Suprapubic skin (tissue), 4 donors: ENCODE measurements around the gene WWC2. TPM values are rescaled to one million over a fixed set of nuclear protein-coding genes. Genes with fewer than 3 reads are reported as not detected.

Experiments used
- DNase-seq, 2 donors: peaks; one replicate each; pipeline ENCODE4 v3.0.0-alpha.2; 2019; ENCODE audit warnings: low spot score in 2 of 2
- H3K27ac ChIP-seq: fragments of 200-600 bp; sonication (generic); one replicate; pipeline ENCODE4 v1.5.1; 2019
- H3K27me3 ChIP-seq: fragments of 200-600 bp; sonication (generic); one replicate; pipeline ENCODE4 v1.5.1; 2019
- H3K36me3 ChIP-seq: fragments of 200-600 bp; sonication (generic); one replicate; pipeline ENCODE4 v1.5.1; 2019
- H3K4me1 ChIP-seq: fragments of 200-600 bp; sonication (generic); one replicate; pipeline ENCODE4 v1.5.1; 2019
- H3K4me3 ChIP-seq: fragments of 200-600 bp; sonication (generic); one replicate; pipeline ENCODE4 v1.5.1; 2019; ENCODE audit warnings: mild to moderate bottlenecking
- H3K9me3 ChIP-seq: fragments of 200-600 bp; sonication (generic); one replicate; pipeline ENCODE4 v1.5.1; 2019
- EP300 ChIP-seq: sonication (generic); formaldehyde crosslinking; IDR thresholded peaks from one replicate; pipeline ENCODE4 v1.6.1; 2017; ENCODE audit warnings: antibody characterized with exemption
- POLR2A ChIP-seq, 2 donors: fragments of 450-650 bp; IDR thresholded peaks; one replicate each; pipeline ENCODE4 v1.6.1; 2017; ENCODE audit warnings: antibody characterized with exemption in 2 of 2, mild to moderate bottlenecking in 2 of 2, moderate library complexity in 2 of 2
- POLR2AphosphoS5 ChIP-seq, 3 donors: sonication (generic); formaldehyde crosslinking; IDR thresholded peaks; one replicate each; pipeline ENCODE4 v1.6.1; 2017; ENCODE audit warnings: antibody characterized with exemption in 3 of 3
- WGBS: methylation state at CpG from one replicate; pipeline ENCODE4 v1.1.5; 2018; 5-methylcytosine and 5-hydroxymethylcytosine counted together
- total RNA-seq, 4 donors: library from RNA; depleted of rRNA; stranded (reverse); fragments of >200 nt; gene quantifications; one replicate each; pipeline ENCODE4 v1.1.0, GENCODE V29; 2016
- TF ChIP-seq, protein P1 (sequence below), 2 donors: fragments of 200-600 bp in 1 of 2; fragments of 450-650 bp in 1 of 2; sonication (generic) in 1 of 2; IDR thresholded peaks; one replicate each; pipeline ENCODE4 v1.5.1; 2016 to 2019; ENCODE audit warnings: antibody characterized with exemption in 2 of 2, mild to moderate bottlenecking in 1 of 2, moderate library complexity in 1 of 2

Gene WWC2
- total RNA-seq, 4 donors from 2014 or later, result 9.2 to 30.4 (median 15.2) TPM

- WGBS, result 94% methylated on average over 5 of the region's 5 CpGs
- no peak overlapping the region for H3K4me3 ChIP-seq
- no peak overlapping the region for H3K27ac ChIP-seq
- H3K36me3 ChIP-seq, result no peaks in the 10 kb centered on the region
- H3K9me3 ChIP-seq, result no peaks in the 10 kb centered on the region
- H3K27me3 ChIP-seq, result no peaks in the 10 kb centered on the region
- TF ChIP-seq, protein P1, sequence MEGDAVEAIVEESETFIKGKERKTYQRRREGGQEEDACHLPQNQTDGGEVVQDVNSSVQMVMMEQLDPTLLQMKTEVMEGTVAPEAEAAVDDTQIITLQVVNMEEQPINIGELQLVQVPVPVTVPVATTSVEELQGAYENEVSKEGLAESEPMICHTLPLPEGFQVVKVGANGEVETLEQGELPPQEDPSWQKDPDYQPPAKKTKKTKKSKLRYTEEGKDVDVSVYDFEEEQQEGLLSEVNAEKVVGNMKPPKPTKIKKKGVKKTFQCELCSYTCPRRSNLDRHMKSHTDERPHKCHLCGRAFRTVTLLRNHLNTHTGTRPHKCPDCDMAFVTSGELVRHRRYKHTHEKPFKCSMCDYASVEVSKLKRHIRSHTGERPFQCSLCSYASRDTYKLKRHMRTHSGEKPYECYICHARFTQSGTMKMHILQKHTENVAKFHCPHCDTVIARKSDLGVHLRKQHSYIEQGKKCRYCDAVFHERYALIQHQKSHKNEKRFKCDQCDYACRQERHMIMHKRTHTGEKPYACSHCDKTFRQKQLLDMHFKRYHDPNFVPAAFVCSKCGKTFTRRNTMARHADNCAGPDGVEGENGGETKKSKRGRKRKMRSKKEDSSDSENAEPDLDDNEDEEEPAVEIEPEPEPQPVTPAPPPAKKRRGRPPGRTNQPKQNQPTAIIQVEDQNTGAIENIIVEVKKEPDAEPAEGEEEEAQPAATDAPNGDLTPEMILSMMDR (IDR thresholded peaks at IDR 0.05), result no peak
- TF ChIP-seq POLR2AphosphoS5 (IDR thresholded peaks at IDR 0.05) (no peak), EP300 (no peak), POLR2A (IDR thresholded peaks at IDR 0.05) (no peak)
- no peak for DNase-seq
- peaks cover 5% of the 10 kb centered on the region for H3K4me1 ChIP-seq
Measured at GRCh38 chr4:183161630-183162029, 62.6 kb downstream of the WWC2 start.

GRCh38 chr4:183163135-183163534 lies 64.1 kb downstream of the WWC2 start:
- no peaks in the 10 kb centered on the region for H3K9me3 ChIP-seq
- no peak overlapping the region for H3K4me3 ChIP-seq
- no peaks in the 10 kb centered on the region for H3K27me3 ChIP-seq
- H3K36me3 ChIP-seq, result no peaks in the 10 kb centered on the region
- 58% methylated on average over 3 of the region's 3 CpGs for WGBS
- H3K27ac ChIP-seq, result no peak overlapping the region
- TF ChIP-seq EP300, result no peak
- no peak for TF ChIP-seq POLR2AphosphoS5 (IDR thresholded peaks at IDR 0.05)
- no peak for TF ChIP-seq POLR2A (IDR thresholded peaks at IDR 0.05)
- TF ChIP-seq, protein P1 (IDR thresholded peaks at IDR 0.05), result no peak
- no peak for DNase-seq
- peaks cover 5% of the 10 kb centered on the region for H3K4me1 ChIP-seq

DNA sequence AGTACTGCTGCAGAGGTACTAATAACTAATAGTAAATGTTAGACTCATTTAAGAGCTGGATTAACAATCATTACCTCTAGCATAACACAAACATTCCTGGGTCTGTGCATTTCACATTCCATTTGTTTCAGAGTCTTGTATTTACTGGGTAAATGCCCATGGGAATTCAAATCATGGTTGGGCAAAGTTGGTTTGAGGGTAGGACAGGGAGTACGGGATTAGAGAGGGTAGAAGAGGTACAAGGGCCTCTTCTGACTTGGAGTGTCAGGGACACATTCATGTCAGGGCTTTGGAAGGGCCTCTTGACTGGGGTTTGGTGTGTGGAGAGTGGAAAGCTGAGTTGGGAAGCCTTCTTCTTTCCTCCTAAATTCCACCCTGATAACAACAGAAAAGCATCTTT lies 65.9 kb downstream of the WWC2 start:
- WGBS, result 88% methylated on average over 1 of the region's 1 CpG
- no peaks in the 10 kb centered on the region for H3K9me3 ChIP-seq
- no peaks in the 10 kb centered on the region for H3K36me3 ChIP-seq
- no peak overlapping the region for H3K27ac ChIP-seq
- no peak for TF ChIP-seq POLR2AphosphoS5 (IDR thresholded peaks at IDR 0.05)
- TF ChIP-seq, protein P1 (IDR thresholded peaks at IDR 0.05), result no peak
- no peak for TF ChIP-seq POLR2A (IDR thresholded peaks at IDR 0.05)
- TF ChIP-seq EP300, result no peak
- DNase-seq, result no peak
- H3K27me3 ChIP-seq, result no peaks in the 10 kb centered on the region
- peaks cover 5% of the 10 kb centered on the region for H3K4me1 ChIP-seq
- H3K4me3 ChIP-seq, result no peak overlapping the region

DNA sequence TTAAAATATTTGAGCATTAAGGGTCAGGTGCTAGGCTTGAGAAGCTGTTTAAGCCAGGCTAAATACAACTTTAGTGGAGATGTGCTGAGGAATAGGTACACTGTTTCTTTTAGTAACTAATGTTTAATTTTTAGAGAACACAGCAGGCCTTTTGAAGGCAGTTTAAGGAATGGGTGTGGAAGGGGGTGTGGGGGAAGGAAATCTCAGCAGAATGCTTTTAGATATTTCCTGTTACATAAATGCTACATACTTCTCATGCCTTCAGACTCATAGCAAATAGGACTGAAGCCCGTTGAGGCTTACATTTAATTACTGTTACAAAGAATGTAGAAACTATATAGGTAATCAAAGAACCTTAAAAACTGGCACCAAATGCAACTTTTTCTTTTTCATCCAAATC lies 66.3 kb downstream of the WWC2 start:
- H3K36me3 ChIP-seq, result no peaks in the 10 kb centered on the region
- peaks cover 5% of the 10 kb centered on the region for H3K4me1 ChIP-seq
- H3K9me3 ChIP-seq, result no peaks in the 10 kb centered on the region
- TF ChIP-seq POLR2AphosphoS5 (IDR thresholded peaks at IDR 0.05) (no peak), EP300 (no peak), POLR2A (IDR thresholded peaks at IDR 0.05) (no peak)
- TF ChIP-seq, protein P1 (IDR thresholded peaks at IDR 0.05), result no peak
- no peak for DNase-seq
- H3K27me3 ChIP-seq, result no peaks in the 10 kb centered on the region
- H3K4me3 ChIP-seq, result no peak overlapping the region
- H3K27ac ChIP-seq, result no peak overlapping the region
- WGBS, result 15% methylated on average over 1 of the region's 1 CpG

- Histone ChIP-seq H3K9me3 (no peaks in the 10 kb centered on the region), H3K4me1 (peaks cover 11% of the 10 kb centered on the region), H3K36me3 (no peaks in the 10 kb centered on the region), H3K4me3 (no peak overlapping the region), H3K27me3 (no peaks in the 10 kb centered on the region), H3K27ac (no peak overlapping the region)
- no peak for TF ChIP-seq POLR2AphosphoS5 (IDR thresholded peaks at IDR 0.05)
- no peak for TF ChIP-seq EP300
- no peak for TF ChIP-seq POLR2A (IDR thresholded peaks at IDR 0.05)
- TF ChIP-seq, protein P1 (IDR thresholded peaks at IDR 0.05), result no peak
- no peak for DNase-seq
Measured at GRCh38 chr4:183170894-183171293, 71.8 kb downstream of the WWC2 start.
